Karpas-422 (cell line): ENCODE measurements around the gene E2F1. TPM values are rescaled to one million over a fixed set of nuclear protein-coding genes. Genes with fewer than 3 reads are reported as not detected.

ENCODE experiments used
- DNase-seq: peaks from one replicate; pipeline ENCODE4 v3.0.0-alpha.2; 2015
- H2AFZ ChIP-seq: fragments of 200-600 bp; sonication (generic); 2 replicates; pipeline ENCODE4 v1.6.1; 2014; ENCODE audit warnings: antibody characterized with exemption, low read length, mixed read lengths
- H3K27ac ChIP-seq: fragments of 200-600 bp; sonication (generic); 2 replicates; pipeline ENCODE4 v1.5.1; 2014; ENCODE audit warnings: mild to moderate bottlenecking, low read length, moderate library complexity
- H3K27me3 ChIP-seq: fragments of 200-600 bp; sonication (generic); 2 replicates; pipeline ENCODE4 v1.6.1; 2014; ENCODE audit warnings: low read length, mixed read lengths
- H3K36me3 ChIP-seq: fragments of 200-600 bp; sonication (generic); 2 replicates; pipeline ENCODE4 v1.6.1; 2014; ENCODE audit warnings: low read length, mixed read lengths; ENCODE audit not compliant: insufficient read depth
- H3K4me1 ChIP-seq: fragments of 200-600 bp; sonication (generic); 2 replicates; pipeline ENCODE4 v1.6.1; 2014; ENCODE audit warnings: mild to moderate bottlenecking, low read length, mixed read lengths
- H3K4me2 ChIP-seq: fragments of 200-600 bp; sonication (generic); 2 replicates; pipeline ENCODE4 v1.6.1; 2014; ENCODE audit warnings: low read length, low read depth, mild to moderate bottlenecking; ENCODE audit not compliant: poor library complexity, severe bottlenecking
- H3K4me3 ChIP-seq: fragments of 200-600 bp; sonication (generic); 2 replicates; pipeline ENCODE4 v1.5.1; 2014; ENCODE audit warnings: mild to moderate bottlenecking, antibody characterized with exemption, low read length, mixed read lengths
- H3K79me2 ChIP-seq: fragments of 200-600 bp; sonication (generic); 2 replicates; pipeline ENCODE4 v1.6.1; 2014; ENCODE audit warnings: mild to moderate bottlenecking, low read length, mixed read lengths
- H3K9ac ChIP-seq: fragments of 200-600 bp; sonication (generic); 2 replicates; pipeline ENCODE4 v1.6.0; 2014; ENCODE audit warnings: low read length
- H3K9me2 ChIP-seq: fragments of 200-600 bp; sonication (generic), shearing (Covaris generic); replicated peaks from 2 replicates; pipeline ENCODE4 v1.6.0; 2014; ENCODE audit warnings: mild to moderate bottlenecking, low read length, moderate library complexity; ENCODE audit not compliant: insufficient read depth
- H3K9me3 ChIP-seq: fragments of 300-700, 200-600 bp; sonication (generic); 2 replicates; pipeline ENCODE4 v1.6.1; 2014; ENCODE audit warnings: low read length, mixed read lengths
- H4K20me1 ChIP-seq: fragments of 200-600 bp; sonication (generic); 2 replicates; pipeline ENCODE4 v1.6.1; 2014; ENCODE audit warnings: mild to moderate bottlenecking, antibody characterized with exemption, low read length, low read depth; ENCODE audit not compliant: insufficient read depth
- total RNA-seq: library from RNA; depleted of rRNA; stranded (reverse); fragments of >200 nt; shearing (Covaris generic); gene quantifications from 2 replicates; pipeline ENCODE4 v1.2.3, GENCODE V29; 2014; ENCODE audit warnings: low replicate concordance

E2F1 gene
- total RNA-seq, 1 experiment from 2014 or later, result 19.2 TPM

- no peak overlapping the region for H2AFZ ChIP-seq
- H3K4me2 ChIP-seq, result no peak overlapping the region
- no peaks in the 10 kb centered on the region for H3K9me2 ChIP-seq
- H3K9ac ChIP-seq, result no peak overlapping the region
- peaks cover 32% of the 10 kb centered on the region for H3K4me1 ChIP-seq
- H3K4me3 ChIP-seq, result no peak overlapping the region
- H3K36me3 ChIP-seq, result no peaks in the 10 kb centered on the region
- no peaks in the 10 kb centered on the region for H4K20me1 ChIP-seq
- H3K27ac ChIP-seq, result no peak overlapping the region
- no peaks in the 10 kb centered on the region for H3K27me3 ChIP-seq
- peaks cover 18% of the 10 kb centered on the region for H3K79me2 ChIP-seq
- H3K9me3 ChIP-seq, result no peaks in the 10 kb centered on the region
- no peak for DNase-seq
Observed at GRCh38 chr20:33660685-33661058, 25.5 kb downstream of the E2F1 start.

- Histone ChIP-seq H3K36me3 (no peaks in the 10 kb centered on the region), H3K27me3 (no peaks in the 10 kb centered on the region), H3K9me2 (no peaks in the 10 kb centered on the region), H3K27ac (no peak overlapping the region), H3K4me2 (no peak overlapping the region), H3K4me1 (peaks cover 27% of the 10 kb centered on the region), H3K9ac (no peak overlapping the region), H4K20me1 (no peaks in the 10 kb centered on the region), H3K79me2 (peaks cover 18% of the 10 kb centered on the region), H3K4me3 (no peak overlapping the region), H2AFZ (no peak overlapping the region), H3K9me3 (no peaks in the 10 kb centered on the region)
- no peak for DNase-seq
Observed at GRCh38 chr20:33660035-33660684, 26.0 kb downstream of the E2F1 start.

- Histone ChIP-seq H3K9me2 (no peaks in the 10 kb centered on the region), H3K27ac (no peak overlapping the region)
- no peak for DNase-seq
Observed at GRCh38 chr20:33659341-33660034, 26.7 kb downstream of the E2F1 start.

DNA sequence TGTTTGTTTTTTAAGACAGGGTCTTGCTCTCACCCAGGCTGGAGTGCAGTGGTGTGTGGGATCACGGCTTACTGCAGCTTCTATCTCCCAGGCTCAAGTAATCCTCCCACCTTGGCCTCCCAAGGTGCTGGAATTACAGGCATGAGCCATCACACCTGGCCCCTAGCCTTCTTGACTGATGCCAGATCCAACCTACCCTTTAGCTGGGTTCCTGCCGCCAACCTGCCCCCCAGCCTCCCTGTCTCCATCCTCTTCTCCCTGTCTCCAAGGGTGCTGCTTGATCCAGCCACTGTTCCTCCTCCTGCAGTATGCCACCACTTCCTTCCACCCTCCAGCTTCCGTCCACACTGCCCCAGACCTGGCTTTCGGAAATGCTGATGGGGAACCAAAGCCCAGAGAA is 27.3 kb downstream of the E2F1 start:
- H3K27ac ChIP-seq, result no peak overlapping the region
- no peaks in the 10 kb centered on the region for H3K9me2 ChIP-seq
- peaks cover 19% of the 10 kb centered on the region for H3K4me1 ChIP-seq
- H3K4me3 ChIP-seq, result no peak overlapping the region
- DNase-seq, result no peak
- no peaks in the 10 kb centered on the region for H3K36me3 ChIP-seq
- H2AFZ ChIP-seq, result no peak overlapping the region
- no peaks in the 10 kb centered on the region for H3K9me3 ChIP-seq
- H3K9ac ChIP-seq, result no peak overlapping the region
- no peak overlapping the region for H3K4me2 ChIP-seq
- H3K79me2 ChIP-seq, result peaks cover 15% of the 10 kb centered on the region
- no peaks in the 10 kb centered on the region for H4K20me1 ChIP-seq
- H3K27me3 ChIP-seq, result no peaks in the 10 kb centered on the region

More at GRCh38 chr20:33659341-33660034, 26.7 kb downstream of the E2F1 start:
- H3K4me3 ChIP-seq, result no peak overlapping the region
- H4K20me1 ChIP-seq, result no peaks in the 10 kb centered on the region
- H3K4me1 ChIP-seq, result peaks cover 20% of the 10 kb centered on the region
- no peak overlapping the region for H3K4me2 ChIP-seq
- peaks cover 18% of the 10 kb centered on the region for H3K79me2 ChIP-seq
- H3K9ac ChIP-seq, result no peak overlapping the region
- H2AFZ ChIP-seq, result no peak overlapping the region
- H3K27me3 ChIP-seq, result no peaks in the 10 kb centered on the region
- H3K9me3 ChIP-seq, result no peaks in the 10 kb centered on the region
- no peaks in the 10 kb centered on the region for H3K36me3 ChIP-seq

DNA sequence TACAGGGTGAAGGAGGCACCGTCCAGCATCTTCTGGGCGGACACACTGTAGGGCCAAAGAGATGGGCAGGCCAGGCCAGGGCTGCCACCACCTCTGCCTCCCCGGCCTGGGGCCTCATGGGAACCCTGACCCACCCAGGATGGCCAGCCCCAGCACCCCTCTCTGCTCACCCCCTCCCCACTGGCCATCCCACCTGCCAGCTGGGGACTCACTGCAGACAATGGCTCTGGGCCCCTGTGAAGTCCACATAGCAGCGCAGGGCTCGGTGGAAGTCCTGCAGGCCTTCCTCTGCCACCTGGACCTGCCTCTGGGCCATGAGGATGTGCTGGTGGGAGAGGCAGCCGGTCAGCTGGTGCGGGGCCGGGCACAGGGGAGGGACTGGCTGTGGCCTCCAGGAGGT is 27.7 kb downstream of the E2F1 start:
- Histone ChIP-seq H3K4me1 (peaks cover 20% of the 10 kb centered on the region), H3K9me2 (no peaks in the 10 kb centered on the region), H3K9ac (no peak overlapping the region), H3K4me2 (no peak overlapping the region), H3K36me3 (no peaks in the 10 kb centered on the region), H3K27ac (no peak overlapping the region), H3K79me2 (peaks cover 14% of the 10 kb centered on the region), H3K9me3 (no peaks in the 10 kb centered on the region), H2AFZ (no peak overlapping the region), H3K4me3 (no peak overlapping the region), H4K20me1 (no peaks in the 10 kb centered on the region), H3K27me3 (no peaks in the 10 kb centered on the region)
- no peak for DNase-seq

- H3K79me2 ChIP-seq, result peaks cover 7% of the 10 kb centered on the region
- no peak overlapping the region for H2AFZ ChIP-seq
- no peak overlapping the region for H3K4me2 ChIP-seq
- no peak overlapping the region for H3K9ac ChIP-seq
- no peaks in the 10 kb centered on the region for H3K36me3 ChIP-seq
- no peak overlapping the region for H3K4me3 ChIP-seq
- H3K9me3 ChIP-seq, result no peaks in the 10 kb centered on the region
- H3K27ac ChIP-seq, result no peak overlapping the region
- DNase-seq, result no peak
- H3K9me2 ChIP-seq, result no peaks in the 10 kb centered on the region
- peaks cover 22% of the 10 kb centered on the region for H3K4me1 ChIP-seq
- no peaks in the 10 kb centered on the region for H4K20me1 ChIP-seq
- H3K27me3 ChIP-seq, result no peaks in the 10 kb centered on the region
Observed at GRCh38 chr20:33657704-33658095, 28.5 kb downstream of the E2F1 start.

- no peaks in the 10 kb centered on the region for H4K20me1 ChIP-seq
- DNase-seq, result no peak
- no peak overlapping the region for H3K9ac ChIP-seq
- no peaks in the 10 kb centered on the region for H3K9me3 ChIP-seq
- peaks cover 3% of the 10 kb centered on the region for H3K79me2 ChIP-seq
- H3K9me2 ChIP-seq, result no peaks in the 10 kb centered on the region
- peaks cover 23% of the 10 kb centered on the region for H3K4me1 ChIP-seq
- no peak overlapping the region for H3K4me2 ChIP-seq
- H2AFZ ChIP-seq, result no peak overlapping the region
- no peak overlapping the region for H3K4me3 ChIP-seq
- H3K27me3 ChIP-seq, result no peaks in the 10 kb centered on the region
- H3K27ac ChIP-seq, result no peak overlapping the region
- H3K36me3 ChIP-seq, result no peaks in the 10 kb centered on the region
Observed at GRCh38 chr20:33656783-33657703, 29.1 kb downstream of the E2F1 start.
